IMR-90 (cell line): ENCODE data around the gene NEK6. TPM values are rescaled to one million over a fixed set of nuclear protein-coding genes. Genes with fewer than 3 reads are reported as not detected.
A peak's percentile ranks its signal among the peaks of the same experiment; 100 is the strongest.

Experiments
- ATAC-seq: fragments of 200-7000 bp; cut with Tn5 transposase; 2 replicates; pipeline ENCODE4 v1.9.1; 2020; ENCODE audit warnings: low read depth, mild to moderate bottlenecking, moderate library complexity
- BruUV-seq: library from RNA; stranded (reverse); fragments of 400-500 nt; replicated peaks from 2 replicates; lab custom pipeline; 2021; lab: Mats Ljungman, UMichigan
- CTCF ChIA-PET: fragments of 300-600 bp; formaldehyde crosslinking; extraction: SDS; loops from one replicate; lab custom pipeline; 2021; ENCODE audit warnings: antibody characterized with exemption; lab: Yijun Ruan, JAX
- POLR2A ChIA-PET: fragments of 300-600 bp; sonication (Branson Sonifier 250); formaldehyde crosslinking; loops from one replicate; lab custom pipeline; 2022; ENCODE audit warnings: antibody characterized with exemption; ENCODE audit not compliant: unreplicated experiment; lab: Charles Lee
- DNase-seq: peaks from one replicate; pipeline ENCODE4 v3.0.0; 2013
- H2AFZ ChIP-seq: replicated peaks from 2 replicates; pipeline ENCODE3; 2013; ENCODE audit warnings: low read length, mild to moderate bottlenecking; ENCODE audit not compliant: poor library complexity
- H2AK5ac ChIP-seq: 2 replicates; pipeline ENCODE4 v1.6.1; 2013; ENCODE audit warnings: low read depth, low read length, inconsistent platforms
- H2AK9ac ChIP-seq: replicated peaks from 2 replicates; pipeline ENCODE3; 2013; ENCODE audit warnings: mild to moderate bottlenecking, low read depth, low read length, moderate library complexity; ENCODE audit not compliant: poor library complexity
- H2BK120ac ChIP-seq: 2 replicates; pipeline ENCODE4 v1.6.1; 2013; ENCODE audit warnings: low read depth, low read length, inconsistent platforms
- H2BK15ac ChIP-seq: 3 replicates; pipeline ENCODE4 v1.6.1; 2013; ENCODE audit warnings: low read depth, low read length, inconsistent platforms
- H2BK20ac ChIP-seq: 2 replicates; pipeline ENCODE4 v1.6.1; 2013; ENCODE audit warnings: low read depth, mild to moderate bottlenecking, inconsistent platforms, low read length, moderate library complexity
- H2BK5ac ChIP-seq: 2 replicates; pipeline ENCODE4 v1.6.1; 2013; ENCODE audit warnings: mild to moderate bottlenecking, low read depth, low read length, inconsistent platforms; ENCODE audit not compliant: poor library complexity, severe bottlenecking
- H3K14ac ChIP-seq: replicated peaks from 2 replicates; pipeline ENCODE4 v1.6.1; 2013; ENCODE audit warnings: low read depth, low read length, inconsistent platforms
- H3K18ac ChIP-seq: 2 replicates; pipeline ENCODE4 v1.6.1; 2013; ENCODE audit warnings: low read depth, low read length, control low read depth
- H3K23ac ChIP-seq: 2 replicates; pipeline ENCODE4 v1.6.1; 2013; ENCODE audit warnings: low read depth, low read length, inconsistent platforms
- H3K27ac ChIP-seq: 2 replicates; pipeline ENCODE4 v1.5.1; 2013; ENCODE audit warnings: mild to moderate bottlenecking, control low read depth, low read length; ENCODE audit not compliant: insufficient read depth
- H3K27me3 ChIP-seq: 2 replicates; pipeline ENCODE4 v1.6.1; 2013; ENCODE audit warnings: low read length; ENCODE audit not compliant: control insufficient read depth, insufficient read depth
- H3K36me3 ChIP-seq: 2 replicates; pipeline ENCODE4 v1.6.1; 2013; ENCODE audit warnings: low read length, mixed read lengths; ENCODE audit not compliant: control insufficient read depth, insufficient read depth
- H3K4ac ChIP-seq: 2 replicates; pipeline ENCODE4 v1.6.1; 2013; ENCODE audit warnings: low read depth, low read length, inconsistent platforms
- H3K4me1 ChIP-seq: 2 replicates; pipeline ENCODE4 v1.6.1; 2013; ENCODE audit warnings: low read length, mixed read lengths; ENCODE audit not compliant: control insufficient read depth, insufficient read depth
- H3K4me2 ChIP-seq: 2 replicates; pipeline ENCODE4 v1.6.1; 2013; ENCODE audit warnings: low read depth, mild to moderate bottlenecking, control low read depth, low read length, moderate library complexity
- H3K4me3 ChIP-seq: 2 replicates; pipeline ENCODE4 v1.5.1; 2013; ENCODE audit warnings: low read depth, mild to moderate bottlenecking, control low read depth, low read length, moderate library complexity; ENCODE audit not compliant: insufficient read depth
- H3K56ac ChIP-seq: 2 replicates; pipeline ENCODE4 v1.6.1; 2013; ENCODE audit warnings: low read length, inconsistent platforms; ENCODE audit not compliant: insufficient read depth; ENCODE audit errors: extremely low read depth
- H3K79me1 ChIP-seq, 2 experiments: 2 replicates each; pipeline ENCODE4 v1.6.1; 2013; ENCODE audit warnings: low read length in 2 of 2, inconsistent platforms in 1 of 2, low read depth in 1 of 2
- H3K9ac ChIP-seq: 2 replicates; pipeline ENCODE4 v1.6.1; 2013; ENCODE audit warnings: low read depth, low read length, control low read depth
- H3K9me1 ChIP-seq: 2 replicates; pipeline ENCODE4 v1.6.1; 2013; ENCODE audit warnings: low read length, inconsistent platforms; ENCODE audit not compliant: insufficient read depth
- H3K9me3 ChIP-seq: 2 replicates; pipeline ENCODE4 v1.6.1; 2013; ENCODE audit warnings: low read length; ENCODE audit not compliant: control insufficient read depth, insufficient read depth
- H4K20me1 ChIP-seq: 2 replicates; pipeline ENCODE4 v1.6.1; 2013; ENCODE audit warnings: low read length, inconsistent platforms; ENCODE audit not compliant: insufficient read depth
- H4K5ac ChIP-seq: 2 replicates; pipeline ENCODE4 v1.6.1; 2013; ENCODE audit warnings: mild to moderate bottlenecking, low read depth, low read length, control low read depth
- H4K8ac ChIP-seq, 2 experiments: 2 replicates each; pipeline ENCODE4 v1.6.1; 2013; ENCODE audit warnings: low read depth in 2 of 2, low read length in 2 of 2, control low read depth in 1 of 2, inconsistent platforms in 1 of 2
- H4K91ac ChIP-seq: 2 replicates; pipeline ENCODE4 v1.6.1; 2013; ENCODE audit warnings: low read depth, low read length, inconsistent platforms; ENCODE audit not compliant: insufficient read depth
- CEBPB ChIP-seq: IDR thresholded peaks from 2 replicates; pipeline ENCODE4 v1.6.1; 2012; ENCODE audit warnings: low read depth, low read length, improper control_type of control experiment
- POLR2A ChIP-seq: IDR thresholded peaks from 2 replicates; pipeline ENCODE4 v1.6.1; 2012; ENCODE audit warnings: mild to moderate bottlenecking, low read depth, low read length
- WGBS, 2 experiments: methylation state at CpG; one replicate each; pipeline versions ENCODE4 v1.1.5 to v1.1.7; 2013; ENCODE audit warnings: missing lambda C conversion rate in 2 of 2; ENCODE audit not compliant: insufficient read length in 1 of 2; ENCODE audit errors: extremely low coverage in 2 of 2; 5-methylcytosine and 5-hydroxymethylcytosine counted together
- dilution Hi-C: fragments of 300-500 bp; cut with HindIII; formaldehyde crosslinking; loops from one replicate; pipeline ENCODE4 v1.14.3; 2018; ENCODE audit warnings: low sequenced_read_pairs; ENCODE audit not compliant: unreplicated experiment
- in situ Hi-C: fragments of 300-500 bp; cut with MboI; formaldehyde crosslinking; loops from 3 replicates; pipeline ENCODE4 v1.14.3; 2019; ENCODE audit warnings: low sequenced_read_pairs, inconsistent platforms, mixed read lengths
- intact Hi-C: fragments of 100-400 bp; cut with micrococcal nuclease; formaldehyde crosslinking; loops from 2 replicates; pipeline ENCODE4 v1.10.0; 2022
- polyA plus RNA-seq, 3 experiments: library from polyadenylated mRNA; depleted of rRNA; stranded (reverse); fragments of >200 nt; gene quantifications; 2 replicates each; pipeline ENCODE4 v1.2.3, GENCODE V29; 2012; ENCODE audit warnings: low replicate concordance in 1 of 3
- total RNA-seq: library from RNA; depleted of rRNA; stranded (reverse); fragments of >200 nt; gene quantifications from 2 replicates; pipeline ENCODE4 v1.2.3, GENCODE V29; 2012

The NEK6 gene
- total and polyA plus RNA-seq, 2 of the 4 experiments (the other 2 are of a cell fraction): 79.9 to 112 TPM

GRCh38 chr9:124268248-124268647 is 10.5 kb downstream of the NEK6 start:
- H4K5ac ChIP-seq: peak overlapping the region; percentile 65
- peak overlapping the region; percentile 41; the same call in 1 of the 2 replicates for H2AK5ac ChIP-seq
- 42% methylated on average over 2 of the region's 3 CpGs; no CpG with 5 or more reads in 1 of the 2 experiments for WGBS, 2 experiments
- H2AFZ ChIP-seq: no peak overlapping the region
- peaks cover 56% of the 10 kb centered on the region for H3K9me1 ChIP-seq
- in situ Hi-C loops: no loop called here
- peak overlapping the region; percentile 5; the same call in 1 of the 2 replicates for H3K4me2 ChIP-seq
- peak overlapping the region; percentile 88 for H3K14ac ChIP-seq
- no peak overlapping the region for H3K56ac ChIP-seq
- no peaks in the 10 kb centered on the region for H3K9me3 ChIP-seq
- no peak overlapping the region for H2AK9ac ChIP-seq
- H3K9ac ChIP-seq: 0 out of 2 replicates have a peak overlapping the region, but pooled peaks have one; percentile 22
- POLR2A ChIA-PET: no interaction called here
- no TSS peak for BruUV-seq
- TF ChIP-seq POLR2A: no peak
- TF ChIP-seq CEBPB: no peak
- H2BK120ac ChIP-seq: peak overlapping the region; percentile 78
- peak overlapping the region; percentile 86 for H3K4ac ChIP-seq
- H3K23ac ChIP-seq: peak overlapping the region; percentile 91
- peak overlapping the region; percentile 30; the same call in 1 of the 2 replicates for H3K18ac ChIP-seq
- H2BK15ac ChIP-seq: peak overlapping the region; percentile 7; the same call in 2 of the 3 replicates
- H3K27me3 ChIP-seq: no peaks in the 10 kb centered on the region
- CTCF ChIA-PET: no interaction called here
- H4K91ac ChIP-seq: peak overlapping the region; percentile 82
- dilution Hi-C loops: no loop called here
- no peak overlapping the region for H3K4me3 ChIP-seq
- peaks cover 72% of the 10 kb centered on the region for H3K4me1 ChIP-seq
- peak overlapping the region; percentile 60 for H3K27ac ChIP-seq
- H4K20me1 ChIP-seq: peaks cover 96% of the 10 kb centered on the region
- H2BK5ac ChIP-seq: peak overlapping the region; percentile 89
- H2BK20ac ChIP-seq: peak overlapping the region; percentile 66; the same call in 1 of the 2 replicates
- peaks cover 48% of the 10 kb centered on the region for H3K36me3 ChIP-seq
- DNase-seq (no peak), ATAC-seq (no peak)
- H4K8ac ChIP-seq: peak overlapping the region; percentile 37 to 74
- H3K79me1 ChIP-seq: peaks cover 8 to 84% of the 10 kb centered on the region in 2 experiments
- intact Hi-C loops: no loop called here
